Small intestine (tissue), 7 donors: ENCODE results near the gene ASMTL. TPM values are rescaled to one million over a fixed set of nuclear protein-coding genes. Genes with fewer than 3 reads are reported as not detected.

Source experiments
- DNase-seq, 2 donors: peaks; one replicate each; pipeline versions ENCODE4 v3.0.0 to v3.0.0-alpha.2; 2013
- FAIRE-seq: peaks from 2 replicates; lab custom pipeline; 2012; peaks lifted over from hg19 to GRCh38; lab: Jason Lieb, UNC
- H3K27ac ChIP-seq, 3 donors: one replicate each; pipeline ENCODE4 v1.5.1; 2013; ENCODE audit warnings: low read length in 2 of 3, mild to moderate bottlenecking in 2 of 3, control low read depth in 1 of 3, inconsistent platforms in 1 of 3, low read depth in 1 of 3, moderate library complexity in 1 of 3
- H3K27me3 ChIP-seq, 3 donors: one replicate each; pipeline ENCODE4 v1.6.1; 2013; ENCODE audit warnings: low read length in 3 of 3, inconsistent platforms in 1 of 3; ENCODE audit not compliant: control insufficient read depth in 3 of 3, insufficient read depth in 3 of 3
- H3K36me3 ChIP-seq, 3 donors: one replicate each; pipeline ENCODE4 v1.6.1; 2013; ENCODE audit warnings: low read length in 3 of 3, inconsistent platforms in 1 of 3, low read depth in 1 of 3, mild to moderate bottlenecking in 1 of 3, moderate library complexity in 1 of 3; ENCODE audit not compliant: control insufficient read depth in 3 of 3, insufficient read depth in 2 of 3
- H3K4me1 ChIP-seq, 3 donors: one replicate each; pipeline ENCODE4 v1.6.1; 2013; ENCODE audit warnings: low read length in 2 of 3, inconsistent platforms in 1 of 3, low read depth in 1 of 3, mild to moderate bottlenecking in 1 of 3, moderate library complexity in 1 of 3; ENCODE audit not compliant: control insufficient read depth in 3 of 3, insufficient read depth in 2 of 3
- H3K4me3 ChIP-seq, 3 donors: one replicate each; pipeline ENCODE4 v1.5.1; 2013; ENCODE audit warnings: low read length in 3 of 3, control low read depth in 1 of 3, inconsistent platforms in 1 of 3, low read depth in 1 of 3, mild to moderate bottlenecking in 1 of 3, moderate library complexity in 1 of 3
- H3K9me3 ChIP-seq, 2 donors: one replicate each; pipeline ENCODE4 v1.6.1; 2013; ENCODE audit warnings: low read depth in 1 of 2, low read length in 1 of 2; ENCODE audit not compliant: control insufficient read depth in 2 of 2, insufficient read depth in 1 of 2
- WGBS, 3 donors: extraction: QIAGEN DNeasy Blood & Tissue Kit; methylation state at CpG; one replicate each; pipeline ENCODE4 v1.1.7; 2013; 5-methylcytosine and 5-hydroxymethylcytosine counted together
- polyA plus RNA-seq, 4 donors: library from polyadenylated mRNA; stranded (reverse) in 3 of 4; unstranded in 1 of 4; fragments of 200-250 nt in 3 of 4; fragments of 120-200 nt in 1 of 4; gene quantifications; one replicate each; pipeline versions ENCODE4 v1.2.1 to v1.2.3, GENCODE V29; 2013
- donor health status: healthy with polysubstance abuse.
- donor health status: control.
- donor health status: control.
- donor health status: Bipolar disorder and iron deficiency.
- donor health status: healthy.

ASMTL gene
- polyA plus RNA-seq, 4 donors = 10.1 to 24.8 (median 17.3) TPM

DNA sequence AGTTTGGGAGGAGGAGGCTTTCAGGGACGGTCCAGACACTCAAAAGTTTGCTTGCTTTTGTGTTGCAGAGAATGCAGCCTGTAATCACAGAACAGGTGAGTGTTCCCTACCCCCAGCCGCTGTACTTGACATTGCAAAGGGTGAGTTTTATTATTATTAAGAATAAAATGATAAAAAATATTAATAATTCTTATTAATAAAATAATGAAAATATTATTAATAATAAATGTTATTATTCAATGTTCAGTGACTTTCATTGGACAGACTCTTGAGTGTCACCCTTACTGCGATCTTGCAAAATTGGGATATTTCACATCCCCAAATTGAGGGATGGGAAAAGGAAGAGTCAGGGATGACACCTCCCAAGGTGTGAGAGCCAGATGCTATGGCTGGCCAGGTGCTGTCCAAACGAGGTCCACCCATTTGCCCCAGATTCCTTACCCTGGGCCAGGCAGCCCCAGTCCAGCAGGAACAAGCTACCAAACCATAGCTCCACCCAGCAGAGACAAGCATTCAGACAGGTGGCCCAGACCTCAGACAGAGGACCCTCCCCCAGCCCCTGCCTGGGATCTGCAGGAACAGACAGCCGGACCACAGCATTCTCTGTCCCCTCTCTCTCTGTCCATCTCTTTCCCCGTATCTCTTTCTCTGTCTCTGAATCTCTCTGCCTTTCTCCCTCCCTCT is 93.8 kb downstream of the ASMTL start:
- Histone ChIP-seq H3K9me3 (peaks cover 0 to 4% of the 10 kb centered on the region in 2 donors), H3K27ac (no peak overlapping the region), H3K4me1 (no peaks in the 10 kb centered on the region), H3K36me3 (peaks cover 0 to 17% (median 0%) of the 10 kb centered on the region in 3 donors), H3K27me3 (no peaks in the 10 kb centered on the region), H3K4me3 (no peak overlapping the region)
- FAIRE-seq (no peak), DNase-seq (no peak)
- 82 to 90% (median 86%) methylated on average over 6 of the region's 6 CpGs for WGBS, 3 donors

GRCh38 chrX:1357993-1358392 is 94.7 kb downstream of the ASMTL start:
- no peaks in the 10 kb centered on the region for H3K27me3 ChIP-seq
- peaks cover 0 to 13% (median 0%) of the 10 kb centered on the region in 3 donors for H3K36me3 ChIP-seq
- no peak for DNase-seq
- no peaks in the 10 kb centered on the region for H3K4me1 ChIP-seq
- peaks cover 0 to 4% of the 10 kb centered on the region in 2 donors for H3K9me3 ChIP-seq
- H3K27ac ChIP-seq = no peak overlapping the region
- FAIRE-seq = no peak
- 93 to 97% (median 97%) methylated on average over 9 to 10 of the region's 10 CpGs for WGBS, 3 donors
- no peak overlapping the region for H3K4me3 ChIP-seq

DNA sequence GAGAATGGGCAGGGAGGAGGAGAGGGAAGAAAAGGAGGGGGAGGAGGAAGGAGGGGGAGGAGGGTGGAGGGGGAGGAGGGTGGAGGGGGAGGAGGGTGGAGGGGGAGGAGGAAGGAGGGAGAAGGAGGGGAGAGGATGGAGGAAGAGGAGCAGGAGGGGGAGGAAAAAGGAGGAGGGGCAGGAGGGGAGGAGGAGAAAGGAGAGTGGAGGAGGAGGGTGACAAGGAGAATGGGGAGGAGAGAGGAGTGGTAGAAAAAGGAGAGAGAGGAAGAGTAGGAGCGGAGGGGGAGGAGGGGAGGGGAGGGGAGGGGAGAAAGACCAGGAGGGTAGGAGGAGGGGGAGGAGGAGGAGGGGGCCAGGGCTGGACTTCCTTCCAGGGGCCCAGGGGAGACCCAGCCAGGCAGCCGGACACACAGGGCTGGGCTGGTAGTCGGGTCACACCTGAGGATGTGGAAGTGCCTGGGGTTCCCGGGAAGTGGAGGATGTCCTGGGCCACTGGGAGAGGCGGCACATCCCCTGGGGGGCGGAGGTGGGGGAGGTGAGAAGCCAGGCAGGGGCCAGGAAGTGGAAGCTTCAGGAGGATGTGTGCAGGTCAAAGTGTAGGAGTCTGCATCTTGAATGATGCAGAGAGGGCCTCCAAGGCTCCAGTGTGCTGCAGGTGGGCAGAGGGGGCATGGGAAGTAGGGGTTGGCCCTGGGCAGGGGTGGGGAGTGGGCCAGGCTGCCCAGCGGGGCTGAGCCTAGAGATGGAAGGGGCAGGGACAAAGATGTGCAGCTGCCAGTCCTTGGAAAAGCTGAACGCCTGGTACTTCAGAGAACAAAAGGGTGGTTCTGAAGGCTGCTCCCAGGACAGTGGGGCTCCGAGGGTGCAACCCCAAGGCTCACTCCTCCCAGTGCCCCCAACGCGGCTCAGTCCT is 97.3 kb downstream of the ASMTL start:
- no peak for FAIRE-seq
- Histone ChIP-seq H3K4me3 (no peak overlapping the region), H3K27ac (no peak overlapping the region), H3K27me3 (no peaks in the 10 kb centered on the region), H3K9me3 (peaks cover 0 to 9% of the 10 kb centered on the region in 2 donors), H3K4me1 (no peaks in the 10 kb centered on the region), H3K36me3 (peaks cover 0 to 10% (median 0%) of the 10 kb centered on the region in 3 donors)
- no peak for DNase-seq
- WGBS, 3 donors = 33 to 42% (median 38%) methylated on average over 10 to 11 of the region's 11 CpGs

GRCh38 chrX:1354036-1355019 is 98.4 kb downstream of the ASMTL start:
- DNase-seq (no peak), FAIRE-seq (no peak)
- Histone ChIP-seq H3K4me1 (no peaks in the 10 kb centered on the region), H3K27me3 (no peaks in the 10 kb centered on the region), H3K4me3 (no peak overlapping the region), H3K9me3 (peaks cover 0 to 9% of the 10 kb centered on the region in 2 donors), H3K36me3 (peaks cover 0 to 10% (median 0%) of the 10 kb centered on the region in 3 donors), H3K27ac (no peak overlapping the region)
- 51 to 87% (median 66%) methylated on average over 11 of the region's 11 CpGs for WGBS, 3 donors

Other genes starting within 250 kb of the ASMTL start
- gene CRLF2, start 240.3 kb downstream of the ASMTL start, polyA plus RNA-seq = under 1 TPM in 1 of 4 donors, not detected in 3; 0.33 TPM
- 1 to 10 TPM in 3 of 4 donors, under 1 TPM in 1; 0.45 to 4.9 (median 3.4) TPM for gene CSF2RA, start 184.1 kb downstream of the ASMTL start, polyA plus RNA-seq
- 10 to 100 TPM in 1 of 4 donors, 1 to 10 TPM in 1, under 1 TPM in 1, not detected in 1; 0.54 to 10.6 (median 7.1) TPM for gene IL3RA, start 116.1 kb downstream of the ASMTL start, polyA plus RNA-seq
- gene SLC25A6, start 60.8 kb downstream of the ASMTL start, polyA plus RNA-seq = 100 to 1,000 TPM; 448 to 770 (median 609) TPM
- 1 to 10 TPM in 2 of 4 donors, under 1 TPM in 2; 0.22 to 2.1 (median 1.2) TPM for gene P2RY8, start 84.3 kb upstream of the ASMTL start, polyA plus RNA-seq
- 10 to 100 TPM; 26.7 to 65.6 (median 33.3) TPM for gene AKAP17A, start 138.7 kb upstream of the ASMTL start, polyA plus RNA-seq
- under 1 TPM in 2 of 4 donors, not detected in 2; 0.04 to 0.06 TPM for gene ASMT, start 162.2 kb upstream of the ASMTL start, polyA plus RNA-seq